Transverse colon (tissue), 4 donors: ENCODE data around the gene OR5K2.

Experiments used
- CTCF ChIP-seq, 5 experiments: fragments of 200-600 bp in 3 of 5; fragments of 450-650 bp in 2 of 5; sonication (generic) in 3 of 5; IDR thresholded peaks; 1 replicate in 2 of 5; 2 replicates in 3 of 5; pipeline ENCODE4 v1.5.1; 2016 to 2017; ENCODE audit warnings: antibody characterized with exemption in 5 of 5, inconsistent platforms in 3 of 5, mild to moderate bottlenecking in 2 of 5, moderate library complexity in 1 of 5
- EP300 ChIP-seq: sonication (generic); formaldehyde crosslinking; IDR thresholded peaks from one replicate; pipeline ENCODE4 v1.6.1; 2017; ENCODE audit warnings: antibody characterized with exemption, low read depth
- POLR2A ChIP-seq: fragments of 450-650 bp; IDR thresholded peaks from one replicate; pipeline ENCODE4 v1.6.1; 2016; ENCODE audit warnings: antibody characterized with exemption, mild to moderate bottlenecking, moderate library complexity
- POLR2AphosphoS5 ChIP-seq, 3 donors: sonication (generic); formaldehyde crosslinking; IDR thresholded peaks; one replicate each; pipeline ENCODE4 v1.6.1; 2016; ENCODE audit warnings: antibody characterized with exemption in 3 of 3

- TF ChIP-seq CTCF (IDR thresholded peaks at IDR 0.05) (no peak), EP300 (no peak), POLR2A (no peak), POLR2AphosphoS5 (IDR thresholded peaks at IDR 0.05) (no peak)
These were observed 28.0 kb downstream of the OR5K2 start for GRCh38 chr3:98525494-98525893.
